Measurements from ENCODE around the gene OR10K2. TPM values are rescaled to one million over a fixed set of nuclear protein-coding genes. Genes with fewer than 3 reads are reported as not detected.
"Not testable (repeated sequence)": the region's sequence is repeated elsewhere in the genome, so short reads cannot be mapped to it uniquely, and the experiment has no call there.

The OR10K2 gene
- total and polyA plus RNA-seq, 2 of the 4 experiments (the other 2 are of a cell fraction), result not detected

DNA sequence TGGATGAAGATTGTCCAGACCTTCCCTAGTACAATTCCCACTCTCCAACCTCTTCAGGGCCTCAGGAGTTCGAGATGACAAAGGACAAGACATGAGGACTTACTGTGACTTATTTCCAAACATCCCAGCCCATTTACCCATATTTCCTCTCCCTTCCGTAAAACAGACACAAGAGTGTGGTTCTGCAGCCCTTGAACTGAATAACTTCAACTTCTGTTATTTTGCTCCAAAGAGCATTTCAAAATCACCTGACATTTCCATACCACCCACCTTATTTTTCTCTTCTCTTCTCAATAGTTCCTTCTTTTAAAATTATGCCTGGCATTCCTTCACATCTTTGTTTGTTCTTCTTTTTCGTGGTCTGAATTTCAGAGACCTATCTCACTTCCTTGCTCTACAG, 8.7 kb upstream of the OR10K2 start:
- H3K4me3 ChIP-seq (ENCODE audit: insufficient read depth, low read depth, low read length), result no peak overlapping the region
- H3K4ac ChIP-seq (ENCODE audit: low read depth, low read length), result no peak overlapping the region
- H3K36me3 ChIP-seq (ENCODE audit: control insufficient read depth, insufficient read depth, low read length), result no peaks in the 10 kb centered on the region
- DNase-seq, result no peak
- H3K4me2 ChIP-seq (ENCODE audit: low read depth, low read length), result no peak overlapping the region
- no peaks in the 10 kb centered on the region for H3K4me1 ChIP-seq (ENCODE audit: control insufficient read depth, insufficient read depth, low read length)
- no peak overlapping the region for H3K56ac ChIP-seq (ENCODE audit: extremely low read depth, insufficient read depth, low read length)
- H2BK5ac ChIP-seq (ENCODE audit: low read depth, low read length, poor library complexity, severe bottlenecking), result no peak overlapping the region
- H3K27me3 ChIP-seq (ENCODE audit: control insufficient read depth, insufficient read depth, low read length), result no peaks in the 10 kb centered on the region
- H3K23ac ChIP-seq (ENCODE audit: low read depth, low read length), result no peak overlapping the region
- H2BK15ac ChIP-seq (ENCODE audit: low read depth, low read length), result no peak overlapping the region
- no peak overlapping the region for H4K5ac ChIP-seq (ENCODE audit: low read depth, low read length)
- intact Hi-C loops (cut with micrococcal nuclease) (no loop called here), dilution Hi-C loops (cut with HindIII; ENCODE audit: low sequenced_read_pairs, unreplicated experiment) (no loop called here), in situ Hi-C loops (cut with MboI; ENCODE audit: low sequenced_read_pairs) (no loop called here)
- H3K14ac ChIP-seq (replicated peaks; ENCODE audit: low read depth, low read length), result no peak overlapping the region
- H4K8ac ChIP-seq (ENCODE audit: low read depth in 2 of 2, low read length in 2 of 2), result no peak overlapping the region
- no peak overlapping the region for H2BK120ac ChIP-seq (ENCODE audit: low read depth, low read length)
- H3K18ac ChIP-seq (ENCODE audit: low read depth, low read length), result no peak overlapping the region
- H3K9me1 ChIP-seq (ENCODE audit: insufficient read depth, low read length), result no peaks in the 10 kb centered on the region
- no peaks in the 10 kb centered on the region for H4K20me1 ChIP-seq (ENCODE audit: insufficient read depth, low read length)
- 0% methylated on average over 1 of the region's 3 CpGs; no CpG with 5 or more reads in 1 of the 2 experiments for WGBS, 2 experiments (ENCODE audit: extremely low coverage in 2 of 2, insufficient read length in 1 of 2)
- H2BK20ac ChIP-seq (ENCODE audit: low read depth, low read length), result no peak overlapping the region
- no peak overlapping the region for H2AFZ ChIP-seq (replicated peaks; ENCODE audit: low read length, poor library complexity)
- H4K91ac ChIP-seq (ENCODE audit: insufficient read depth, low read depth, low read length), result no peak overlapping the region
- H3K9me3 ChIP-seq (ENCODE audit: control insufficient read depth, insufficient read depth, low read length), result no peaks in the 10 kb centered on the region
- no peaks in the 10 kb centered on the region for H3K79me1 ChIP-seq (ENCODE audit: low read depth in 1 of 2, low read length in 2 of 2)
- no peak for ATAC-seq (ENCODE audit: low read depth)
- no peak overlapping the region for H3K9ac ChIP-seq (ENCODE audit: low read depth, low read length)
- BruUV-seq (replicated peaks), result no TSS peak
- TF ChIP-seq RFX5 (IDR thresholded peaks at IDR 0.05; ENCODE audit: low read depth, low read length), result no peak
- TF ChIP-seq, protein P1, sequence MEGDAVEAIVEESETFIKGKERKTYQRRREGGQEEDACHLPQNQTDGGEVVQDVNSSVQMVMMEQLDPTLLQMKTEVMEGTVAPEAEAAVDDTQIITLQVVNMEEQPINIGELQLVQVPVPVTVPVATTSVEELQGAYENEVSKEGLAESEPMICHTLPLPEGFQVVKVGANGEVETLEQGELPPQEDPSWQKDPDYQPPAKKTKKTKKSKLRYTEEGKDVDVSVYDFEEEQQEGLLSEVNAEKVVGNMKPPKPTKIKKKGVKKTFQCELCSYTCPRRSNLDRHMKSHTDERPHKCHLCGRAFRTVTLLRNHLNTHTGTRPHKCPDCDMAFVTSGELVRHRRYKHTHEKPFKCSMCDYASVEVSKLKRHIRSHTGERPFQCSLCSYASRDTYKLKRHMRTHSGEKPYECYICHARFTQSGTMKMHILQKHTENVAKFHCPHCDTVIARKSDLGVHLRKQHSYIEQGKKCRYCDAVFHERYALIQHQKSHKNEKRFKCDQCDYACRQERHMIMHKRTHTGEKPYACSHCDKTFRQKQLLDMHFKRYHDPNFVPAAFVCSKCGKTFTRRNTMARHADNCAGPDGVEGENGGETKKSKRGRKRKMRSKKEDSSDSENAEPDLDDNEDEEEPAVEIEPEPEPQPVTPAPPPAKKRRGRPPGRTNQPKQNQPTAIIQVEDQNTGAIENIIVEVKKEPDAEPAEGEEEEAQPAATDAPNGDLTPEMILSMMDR (conservative IDR thresholded peaks at IDR 0.05; ENCODE audit: low read depth, low read length), result no peak
- no peak for TF ChIP-seq SMC3 (IDR thresholded peaks at IDR 0.05; ENCODE audit: low read depth, low read length)
- CTCF ChIA-PET, result no interaction called here
- H2AK9ac ChIP-seq (replicated peaks; ENCODE audit: low read depth, low read length, poor library complexity), result no peak overlapping the region
- no peak overlapping the region for H3K27ac ChIP-seq (ENCODE audit: insufficient read depth, low read length)
- POLR2A ChIA-PET (ENCODE audit: unreplicated experiment), result no interaction called here
- no peak overlapping the region for H2AK5ac ChIP-seq (ENCODE audit: low read depth, low read length)

GRCh38 chr1:158430163-158430562, 4.1 kb upstream of the OR10K2 start:
- H2AFZ ChIP-seq (replicated peaks; ENCODE audit: low read length, poor library complexity); H3K18ac ChIP-seq (ENCODE audit: low read depth, low read length); ATAC-seq (ENCODE audit: low read depth); H3K56ac ChIP-seq (ENCODE audit: extremely low read depth, insufficient read depth, low read length); H3K4me3 ChIP-seq (ENCODE audit: insufficient read depth, low read depth, low read length); H3K79me1 ChIP-seq (ENCODE audit: low read depth in 1 of 2, low read length in 2 of 2); H4K20me1 ChIP-seq (ENCODE audit: insufficient read depth, low read length); H3K4ac ChIP-seq (ENCODE audit: low read depth, low read length); H2AK9ac ChIP-seq (replicated peaks; ENCODE audit: low read depth, low read length, poor library complexity); H2BK5ac ChIP-seq (ENCODE audit: low read depth, low read length, poor library complexity, severe bottlenecking); H3K27ac ChIP-seq (ENCODE audit: insufficient read depth, low read length); H2BK15ac ChIP-seq (ENCODE audit: low read depth, low read length); intact Hi-C loops (cut with micrococcal nuclease); H3K23ac ChIP-seq (ENCODE audit: low read depth, low read length); H3K9me3 ChIP-seq (ENCODE audit: control insufficient read depth, insufficient read depth, low read length); POLR2A ChIA-PET (ENCODE audit: unreplicated experiment); H2AK5ac ChIP-seq (ENCODE audit: low read depth, low read length); CTCF ChIA-PET; H3K14ac ChIP-seq (replicated peaks; ENCODE audit: low read depth, low read length); H3K4me1 ChIP-seq (ENCODE audit: control insufficient read depth, insufficient read depth, low read length); H4K8ac ChIP-seq (ENCODE audit: low read depth in 2 of 2, low read length in 2 of 2); H3K36me3 ChIP-seq (ENCODE audit: control insufficient read depth, insufficient read depth, low read length); H3K9ac ChIP-seq (ENCODE audit: low read depth, low read length); dilution Hi-C loops (cut with HindIII; ENCODE audit: low sequenced_read_pairs, unreplicated experiment); H3K4me2 ChIP-seq (ENCODE audit: low read depth, low read length); H4K91ac ChIP-seq (ENCODE audit: insufficient read depth, low read depth, low read length); H2BK120ac ChIP-seq (ENCODE audit: low read depth, low read length); in situ Hi-C loops (cut with MboI; ENCODE audit: low sequenced_read_pairs); DNase-seq; H3K9me1 ChIP-seq (ENCODE audit: insufficient read depth, low read length); H4K5ac ChIP-seq (ENCODE audit: low read depth, low read length); BruUV-seq (replicated peaks); H3K27me3 ChIP-seq (ENCODE audit: control insufficient read depth, insufficient read depth, low read length); H2BK20ac ChIP-seq (ENCODE audit: low read depth, low read length): not testable (repeated sequence)
- no CpG with 5 or more reads among the region's 3 CpGs for WGBS, 2 experiments (ENCODE audit: extremely low coverage in 2 of 2, insufficient read length in 1 of 2)

All from IMR-90 (cell line).